ENCODE measurements around the gene RPH3AL.

RPH3AL gene

DNA sequence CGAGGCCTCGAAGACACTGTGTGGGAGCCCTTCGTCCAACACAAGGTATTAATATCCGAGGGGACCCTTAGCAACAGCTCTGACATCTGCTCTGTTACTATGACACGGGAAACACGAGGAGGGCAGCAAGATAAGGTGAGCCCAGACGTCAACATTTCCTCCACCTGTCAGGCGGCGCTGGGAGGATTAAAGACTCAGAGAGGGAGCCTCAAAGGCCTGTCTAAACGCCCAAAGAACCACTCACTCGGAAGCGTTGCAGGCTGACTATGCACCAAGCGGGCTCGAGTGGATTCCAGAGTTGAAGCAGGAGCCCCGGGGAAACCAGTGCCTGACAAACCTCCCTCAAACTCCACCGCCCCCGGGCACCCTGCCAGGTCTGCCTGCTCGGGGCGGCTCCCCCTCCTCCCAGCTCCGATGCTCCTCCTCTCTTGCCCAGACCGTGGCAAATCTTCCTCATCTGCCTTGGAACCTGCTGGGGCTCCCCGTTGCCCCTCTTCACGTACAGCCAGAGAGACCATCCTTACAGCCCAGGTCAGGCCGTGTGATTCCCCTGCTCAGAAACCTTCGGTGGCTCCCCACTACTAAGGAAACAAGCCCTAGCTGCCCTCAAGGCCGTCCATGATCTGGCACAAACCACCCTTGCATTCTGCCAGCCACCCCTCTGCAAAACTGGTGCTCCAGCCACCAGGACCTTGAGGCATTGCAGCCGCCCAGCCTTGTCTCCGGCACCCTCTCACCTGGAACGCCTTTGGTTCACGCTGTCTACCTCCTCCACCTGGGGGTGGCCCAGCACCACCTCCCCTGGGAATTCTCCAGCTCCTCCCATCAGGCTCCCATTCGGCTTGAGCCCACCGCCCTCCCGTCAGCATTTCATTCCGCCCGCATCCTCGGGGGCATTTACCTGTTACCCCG is 16.2 kb downstream of the RPH3AL start:
- peak; percentile 50 for DNase-seq (ENCODE audit: low spot score)

- no peak for DNase-seq (ENCODE audit: low spot score)
Measured at GRCh38 chr17:335691-336090, 16.9 kb downstream of the RPH3AL start.

DNA sequence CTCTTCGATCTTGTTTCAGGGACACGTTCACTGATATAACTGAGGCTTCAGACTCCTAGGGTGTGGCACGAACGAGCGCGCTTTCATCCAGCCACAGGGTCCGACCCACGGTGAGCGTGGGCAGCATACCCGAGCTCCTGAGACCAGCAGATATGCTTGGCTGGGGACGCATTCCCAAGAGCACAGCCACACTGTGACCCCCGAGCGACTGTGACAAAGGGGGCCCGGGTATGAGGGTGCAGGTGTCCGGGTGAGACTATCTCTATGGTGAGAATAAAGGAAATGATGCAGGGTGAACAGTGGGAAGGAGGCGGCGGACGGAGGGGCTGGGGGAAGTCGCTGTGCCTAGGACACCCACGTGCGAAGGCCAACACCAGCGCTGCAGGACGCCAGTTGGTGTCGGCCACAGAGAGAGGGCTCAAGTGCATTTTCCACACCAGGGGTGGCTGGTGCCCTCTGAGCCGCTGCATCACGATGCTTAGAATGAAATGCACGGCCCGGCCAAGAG is 17.6 kb downstream of the RPH3AL start:
- no peak for DNase-seq (ENCODE audit: low spot score)

GRCh38 chr17:333626-334396 is 18.8 kb downstream of the RPH3AL start:
- DNase-seq (ENCODE audit: low spot score) = peak; percentile 63

- DNase-seq (ENCODE audit: low spot score) = peak; percentile 69
Measured at GRCh38 chr17:332558-333322, 19.9 kb downstream of the RPH3AL start.

- DNase-seq (ENCODE audit: low spot score) = no peak
Measured at GRCh38 chr17:332023-332422, 20.6 kb downstream of the RPH3AL start.

GRCh38 chr17:330993-331701 is 21.5 kb downstream of the RPH3AL start:
- DNase-seq (ENCODE audit: low spot score) = no peak

GRCh38 chr17:329784-330420 is 22.7 kb downstream of the RPH3AL start:
- DNase-seq (ENCODE audit: low spot score) = no peak

DNA sequence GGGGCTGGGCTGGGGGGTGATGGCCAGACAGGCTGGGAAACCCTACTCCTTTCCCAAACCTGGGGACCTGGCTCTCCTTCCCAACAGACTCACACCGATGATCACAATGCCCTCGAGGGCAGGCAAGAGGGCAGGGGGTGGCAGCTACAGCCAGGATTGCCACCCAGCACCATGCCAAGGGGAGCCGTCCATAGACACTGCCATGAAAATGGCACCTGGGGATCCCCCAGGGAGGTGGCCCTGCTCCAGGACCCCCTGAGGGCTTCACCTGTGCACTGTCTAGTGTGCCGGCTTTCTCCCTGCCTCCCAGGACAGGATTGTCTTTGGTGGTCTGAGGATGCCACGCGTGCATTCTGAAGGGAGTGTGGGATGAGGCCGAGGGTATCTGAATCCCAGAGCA is 24.6 kb downstream of the RPH3AL start:
- no peak for DNase-seq (ENCODE audit: low spot score)

DNA sequence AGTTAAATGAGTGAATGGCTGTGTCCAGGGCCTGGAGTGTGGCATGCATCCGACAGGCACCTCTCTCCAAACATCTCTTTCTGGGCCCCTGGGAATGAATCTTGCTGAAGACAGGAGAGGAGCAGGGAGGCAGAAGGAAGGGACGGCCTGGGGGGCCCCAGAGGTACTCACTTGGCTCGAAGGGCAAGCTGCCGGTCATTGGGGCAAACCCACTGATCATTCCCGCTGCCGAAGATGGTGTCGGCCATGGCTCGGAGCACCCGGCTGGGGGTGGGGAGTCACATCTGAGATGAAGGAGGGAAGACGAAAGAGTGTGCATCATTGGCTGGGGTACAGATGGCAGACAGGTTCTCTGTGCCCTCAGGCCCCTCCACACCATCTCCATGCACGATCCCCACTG is 25.3 kb downstream of the RPH3AL start:
- DNase-seq (ENCODE audit: low spot score) = no peak

GRCh38 chr17:326010-326621 is 26.5 kb downstream of the RPH3AL start:
- DNase-seq (ENCODE audit: low spot score) = no peak

DNA sequence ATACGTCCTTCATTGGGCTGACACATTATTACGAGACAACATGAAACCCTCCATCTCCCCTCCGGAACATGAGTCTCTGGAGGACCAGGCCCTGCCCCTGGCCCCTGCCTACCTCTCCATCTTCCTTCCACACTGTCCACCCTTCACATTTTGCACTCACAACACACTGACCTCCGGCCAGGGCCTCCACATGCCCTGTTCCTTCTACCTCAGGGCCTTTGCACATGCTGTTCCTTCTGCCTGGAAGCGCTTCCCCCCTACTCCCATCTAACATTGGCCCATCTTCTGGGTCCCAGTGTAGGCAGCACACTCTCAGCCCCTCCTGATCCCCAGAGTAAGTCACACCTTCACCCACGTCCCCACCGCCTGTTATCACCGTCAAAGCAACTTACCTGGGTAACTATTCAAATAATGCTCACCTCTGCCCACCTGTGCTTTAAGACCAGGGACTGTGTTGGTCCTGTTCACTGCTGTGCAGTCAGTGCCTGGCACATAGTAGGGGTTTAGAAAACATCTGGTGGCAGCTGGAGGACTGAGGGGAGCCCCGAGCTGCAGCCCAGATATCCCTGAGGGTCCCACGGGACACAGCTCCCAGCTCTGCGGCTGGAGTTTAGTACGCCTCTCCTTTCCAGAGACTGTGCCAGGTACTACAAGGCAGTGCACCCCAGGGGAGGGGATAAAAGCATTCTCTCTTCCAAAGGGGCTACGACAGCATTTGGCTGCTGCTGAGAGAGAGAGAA is 27.2 kb downstream of the RPH3AL start:
- no peak for DNase-seq (ENCODE audit: low spot score)

- no peak for DNase-seq (ENCODE audit: low spot score)
Measured at GRCh38 chr17:323721-324571, 28.7 kb downstream of the RPH3AL start.

- no peak for DNase-seq (ENCODE audit: low spot score)
Measured at GRCh38 chr17:323181-323580, 29.4 kb downstream of the RPH3AL start.

GRCh38 chr17:322006-322780 is 30.4 kb downstream of the RPH3AL start:
- no peak for DNase-seq (ENCODE audit: low spot score)

DNA sequence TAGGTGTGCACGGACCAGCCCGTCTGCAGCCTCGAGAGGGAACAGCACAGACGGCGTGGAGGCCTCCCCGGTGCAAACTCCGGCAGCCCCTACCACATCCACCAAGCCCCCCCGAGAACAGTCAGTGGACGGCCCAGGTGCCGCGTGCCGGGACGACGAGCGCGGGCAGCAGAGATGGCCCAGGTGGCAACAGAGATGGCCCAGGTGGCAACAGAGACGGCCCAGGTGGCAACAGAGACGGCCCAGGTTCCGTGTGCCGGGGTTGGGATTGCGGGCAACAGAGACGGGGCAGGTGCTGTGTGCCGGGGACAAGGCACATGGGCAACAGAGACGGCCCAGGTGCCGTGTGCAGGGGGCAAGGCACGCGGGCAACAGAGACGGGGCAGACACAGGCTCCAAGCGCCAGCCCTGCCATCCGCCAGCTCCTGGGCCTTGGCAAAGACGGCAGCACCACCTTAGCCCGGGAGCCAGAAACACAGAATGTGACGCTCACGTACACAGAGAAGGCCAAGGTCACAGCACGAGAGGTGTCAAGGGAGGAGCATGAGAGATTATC is 31.1 kb downstream of the RPH3AL start:
- no peak for DNase-seq (ENCODE audit: low spot score)

GRCh38 chr17:320809-321385 is 31.7 kb downstream of the RPH3AL start:
- no peak for DNase-seq (ENCODE audit: low spot score)
